Measurements from ENCODE around the gene ZNF324. TPM values are rescaled to one million over a fixed set of nuclear protein-coding genes. Genes with fewer than 3 reads are reported as not detected.

ZNF324 gene
- total RNA-seq, 2 experiments from 2014 or later, result 8.1 to 10.1 TPM

GRCh38 chr19:58518256-58519086 lies 51.6 kb downstream of the ZNF324 start:
- no peaks in the 10 kb centered on the region for H3K9me3 Mint-ChIP-seq
- POLR2A ChIA-PET, result interaction anchor here (0.5 to 10.2 kb wide), 20 partner anchors 9 to 336 kb away, joined by 3 to 164 read pairs (median 7); partner anchors contain the start of genes CHMP2A, ERVK3-1, RPS5 and TRIM28
- peaks cover 40% of the 10 kb centered on the region for H3K4me1 Mint-ChIP-seq (ENCODE audit: low read depth)
- CTCF ChIA-PET, result interaction anchor here (0.6 to 5.5 kb wide), 22 partner anchors 10 to 300 kb away, joined by 3 to 131 read pairs (median 4); partner anchors contain the start of genes CHMP2A, ERVK3-1, TRIM28 and UBE2M
- intact Hi-C loops (cut with micrococcal nuclease), result no loop called here
- ATAC-seq, result no peak
- H3K4me3 Mint-ChIP-seq, result peak overlapping the region; percentile 88
- TF ChIP-seq, protein P1, sequence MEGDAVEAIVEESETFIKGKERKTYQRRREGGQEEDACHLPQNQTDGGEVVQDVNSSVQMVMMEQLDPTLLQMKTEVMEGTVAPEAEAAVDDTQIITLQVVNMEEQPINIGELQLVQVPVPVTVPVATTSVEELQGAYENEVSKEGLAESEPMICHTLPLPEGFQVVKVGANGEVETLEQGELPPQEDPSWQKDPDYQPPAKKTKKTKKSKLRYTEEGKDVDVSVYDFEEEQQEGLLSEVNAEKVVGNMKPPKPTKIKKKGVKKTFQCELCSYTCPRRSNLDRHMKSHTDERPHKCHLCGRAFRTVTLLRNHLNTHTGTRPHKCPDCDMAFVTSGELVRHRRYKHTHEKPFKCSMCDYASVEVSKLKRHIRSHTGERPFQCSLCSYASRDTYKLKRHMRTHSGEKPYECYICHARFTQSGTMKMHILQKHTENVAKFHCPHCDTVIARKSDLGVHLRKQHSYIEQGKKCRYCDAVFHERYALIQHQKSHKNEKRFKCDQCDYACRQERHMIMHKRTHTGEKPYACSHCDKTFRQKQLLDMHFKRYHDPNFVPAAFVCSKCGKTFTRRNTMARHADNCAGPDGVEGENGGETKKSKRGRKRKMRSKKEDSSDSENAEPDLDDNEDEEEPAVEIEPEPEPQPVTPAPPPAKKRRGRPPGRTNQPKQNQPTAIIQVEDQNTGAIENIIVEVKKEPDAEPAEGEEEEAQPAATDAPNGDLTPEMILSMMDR (IDR thresholded peaks at IDR 0.05), result no peak
- H3K27me3 Mint-ChIP-seq, result no peaks in the 10 kb centered on the region
- H3K27ac Mint-ChIP-seq, result peak overlapping the region; percentile 96
- H3K36me3 Mint-ChIP-seq (ENCODE audit: low read depth), result peaks cover 20% of the 10 kb centered on the region
- DNase-seq, result peak; percentile 42

GRCh38 chr19:58519087-58519354 lies 52.1 kb downstream of the ZNF324 start:
- ChIA-PET CTCF (interaction anchor here (0.6 to 5.5 kb wide), 20 partner anchors 11 to 301 kb away, joined by 3 to 131 read pairs (median 4); partner anchors contain the start of genes CHMP2A, ERVK3-1, TRIM28 and UBE2M), POLR2A (interaction anchor here (0.5 to 10.2 kb wide), 20 partner anchors 10 to 336 kb away, joined by 3 to 164 read pairs (median 6); partner anchors contain the start of genes CHMP2A, ERVK3-1, RPS5 and TRIM28)
- DNase-seq (peak; percentile 70), ATAC-seq (peak; percentile 11)
- Mint-ChIP-seq H3K27me3 (no peaks in the 10 kb centered on the region), H3K4me1 (ENCODE audit: low read depth) (peaks cover 37% of the 10 kb centered on the region), H3K36me3 (ENCODE audit: low read depth) (peaks cover 20% of the 10 kb centered on the region), H3K9me3 (no peaks in the 10 kb centered on the region), H3K27ac (peak overlapping the region; percentile 96), H3K4me3 (peak overlapping the region; percentile 88)
- intact Hi-C loops (cut with micrococcal nuclease), result no loop called here
- TF ChIP-seq, protein P1 (IDR thresholded peaks at IDR 0.05), result no peak

- peaks cover 37% of the 10 kb centered on the region for H3K4me1 Mint-ChIP-seq (ENCODE audit: low read depth)
- H3K36me3 Mint-ChIP-seq (ENCODE audit: low read depth), result peaks cover 17% of the 10 kb centered on the region
- TF ChIP-seq, protein P1 (IDR thresholded peaks at IDR 0.05), result peak; percentile 78
- peak; percentile 93 for DNase-seq
- ChIA-PET POLR2A (interaction anchor here (0.8 to 10.2 kb wide), 33 partner anchors 9 to 337 kb away, joined by 3 to 164 read pairs (median 5); partner anchors contain the start of genes CHMP2A, ERVK3-1, RPS5 and TRIM28), CTCF (interaction anchor here (0.6 to 5.5 kb wide), 45 partner anchors 9 to 301 kb away, joined by 3 to 131 read pairs (median 4); partner anchors contain the start of genes CHMP2A, ERVK3-1, SLC27A5 and TRIM28)
- no peaks in the 10 kb centered on the region for H3K27me3 Mint-ChIP-seq
- ATAC-seq, result peak; percentile 82
- peak within 1 kb of the TSS; percentile 96 for H3K27ac Mint-ChIP-seq
- intact Hi-C loops (cut with micrococcal nuclease), result no loop called here
- no peaks in the 10 kb centered on the region for H3K9me3 Mint-ChIP-seq
- H3K4me3 Mint-ChIP-seq, result peak within 1 kb of the TSS; percentile 88
These were observed 52.7 kb downstream of the ZNF324 start, which contains the start of gene ZBTB45 for GRCh38 chr19:58519355-58520256. ZBTB45 (minus strand) TSS chr19:58519810; CDS start chr19:58517673, 2,137 bp downstream.

DNA sequence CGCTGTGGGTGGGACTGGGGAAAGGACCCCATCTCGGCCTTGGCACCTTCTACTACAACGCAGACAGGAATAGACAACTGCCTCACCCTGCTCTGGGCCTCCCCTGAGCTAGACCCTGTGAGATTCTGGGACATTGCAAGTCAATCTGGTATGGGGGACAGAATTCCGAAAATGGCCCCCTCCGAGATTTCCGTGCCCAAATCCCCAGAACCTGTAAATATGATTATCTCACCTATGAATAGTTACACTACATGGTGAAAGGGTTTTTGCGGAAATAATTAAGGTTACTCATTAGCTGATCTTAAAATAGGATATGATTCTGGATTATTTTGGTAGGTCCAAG lies 53.3 kb downstream of the ZNF324 start:
- intact Hi-C loops (cut with micrococcal nuclease), result no loop called here

More for the DNA sequence above, 53.3 kb downstream of the ZNF324 start:
- DNase-seq (no peak), ATAC-seq (no peak)
- peak overlapping the region; percentile 96 for H3K27ac Mint-ChIP-seq
- peaks cover 12% of the 10 kb centered on the region for H3K36me3 Mint-ChIP-seq (ENCODE audit: low read depth)
- H3K4me1 Mint-ChIP-seq (ENCODE audit: low read depth), result peaks cover 33% of the 10 kb centered on the region
- H3K27me3 Mint-ChIP-seq, result no peaks in the 10 kb centered on the region
- TF ChIP-seq, protein P1 (IDR thresholded peaks at IDR 0.05), result no peak
- H3K9me3 Mint-ChIP-seq, result no peaks in the 10 kb centered on the region
- POLR2A ChIA-PET, result interaction anchor here (0.8 to 10.2 kb wide), 29 partner anchors 9 to 1108 kb away, joined by 3 to 164 read pairs (median 6); partner anchors contain the start of genes CHMP2A, RPS5, TRIM28 and ZNF274
- CTCF ChIA-PET, result interaction anchor here (0.6 to 5.5 kb wide), 37 partner anchors 9 to 215 kb away, joined by 3 to 131 read pairs (median 5); partner anchors contain the start of genes CHMP2A, ERVK3-1, SLC27A5 and TRIM28
- H3K4me3 Mint-ChIP-seq, result peak overlapping the region; percentile 88

Data from activated CD8-positive, alpha-beta T cell treated with anti-CD3 and anti-CD28 coated beads for 36 hours (primary cell).